Common myeloid progenitor, CD34-positive (primary cell): Measurements from ENCODE around the gene RNF19B.
A peak's percentile ranks its signal among the peaks of the same experiment; 100 is the strongest.

Source experiments
- CTCF ChIA-PET: fragments of 350-600 bp; sonication (Branson Sonifier 250); formaldehyde crosslinking; loops from one replicate; lab custom pipeline; 2021; ENCODE audit warnings: antibody characterized with exemption; lab: Charles Lee
- POLR2A ChIA-PET: fragments of 350-600 bp; sonication (Branson Sonifier 250); formaldehyde crosslinking; loops from one replicate; lab custom pipeline; 2021; ENCODE audit warnings: antibody characterized with exemption; lab: Charles Lee
- DNase-seq, 3 donors: peaks; one replicate each; pipeline versions ENCODE4 v3.0.0 to v3.0.0-alpha.2; 2013
- H3K27ac ChIP-seq, 2 experiments: 1 replicate in 1 of 2; 2 replicates in 1 of 2; pipeline ENCODE4 v1.7.0; 2013; ENCODE audit warnings: inconsistent platforms in 2 of 2, low read length in 2 of 2, mild to moderate bottlenecking in 2 of 2, low read depth in 1 of 2, moderate library complexity in 1 of 2; ENCODE audit not compliant: severe bottlenecking in 2 of 2, insufficient read depth in 1 of 2, poor library complexity in 1 of 2
- H3K27me3 ChIP-seq, 5 experiments: replicated peaks in 2 of 5; 1 replicate in 3 of 5; 2 replicates in 2 of 5; pipeline versions ENCODE4 v1.6.1 to v1.7.0; 2013; ENCODE audit warnings: low read length in 4 of 5, mild to moderate bottlenecking in 2 of 5, moderate library complexity in 2 of 5, inconsistent platforms in 1 of 5; ENCODE audit not compliant: insufficient read depth in 5 of 5, control insufficient read depth in 4 of 5
- H3K36me3 ChIP-seq, 4 experiments: 1 replicate in 2 of 4; 2 replicates in 2 of 4; pipeline versions ENCODE4 v1.6.1 to v1.7.0; 2013; ENCODE audit warnings: low read length in 3 of 4, control low read depth in 1 of 4, mild to moderate bottlenecking in 1 of 4; ENCODE audit not compliant: control insufficient read depth in 4 of 4, insufficient read depth in 4 of 4
- H3K4me1 ChIP-seq, 4 experiments: 1 replicate in 3 of 4; 2 replicates in 1 of 4; pipeline versions ENCODE4 v1.6.1 to v1.7.1; 2013; ENCODE audit warnings: low read length in 3 of 4, mild to moderate bottlenecking in 3 of 4, control low read depth in 1 of 4, inconsistent platforms in 1 of 4, moderate library complexity in 1 of 4; ENCODE audit not compliant: control insufficient read depth in 4 of 4, insufficient read depth in 4 of 4; ENCODE audit errors: control extremely low read depth in 1 of 4
- H3K4me3 ChIP-seq, 7 experiments: 1 replicate in 4 of 7; 2 replicates in 3 of 7; pipeline versions ENCODE4 v1.5.1 to v1.7.0; 2013; ENCODE audit warnings: mild to moderate bottlenecking in 7 of 7, low read length in 6 of 7, moderate library complexity in 6 of 7, inconsistent platforms in 2 of 7, low read depth in 2 of 7, control low read depth in 1 of 7; ENCODE audit not compliant: insufficient read depth in 4 of 7, control insufficient read depth in 1 of 7; ENCODE audit errors: extremely low read depth in 1 of 7
- H3K9me3 ChIP-seq, 5 experiments: 1 replicate in 4 of 5; 2 replicates in 1 of 5; pipeline versions ENCODE4 v1.6.1 to v1.7.1; 2013; ENCODE audit warnings: low read length in 4 of 5, mild to moderate bottlenecking in 2 of 5, inconsistent platforms in 1 of 5, low read depth in 1 of 5, moderate library complexity in 1 of 5; ENCODE audit not compliant: control insufficient read depth in 4 of 5, insufficient read depth in 2 of 5; ENCODE audit errors: control extremely low read depth in 1 of 5
- WGBS: methylation state at CpG from one replicate; pipeline ENCODE4 v1.1.5; 2013; ENCODE audit not compliant: insufficient coverage; 5-methylcytosine and 5-hydroxymethylcytosine counted together

Gene RNF19B

DNA sequence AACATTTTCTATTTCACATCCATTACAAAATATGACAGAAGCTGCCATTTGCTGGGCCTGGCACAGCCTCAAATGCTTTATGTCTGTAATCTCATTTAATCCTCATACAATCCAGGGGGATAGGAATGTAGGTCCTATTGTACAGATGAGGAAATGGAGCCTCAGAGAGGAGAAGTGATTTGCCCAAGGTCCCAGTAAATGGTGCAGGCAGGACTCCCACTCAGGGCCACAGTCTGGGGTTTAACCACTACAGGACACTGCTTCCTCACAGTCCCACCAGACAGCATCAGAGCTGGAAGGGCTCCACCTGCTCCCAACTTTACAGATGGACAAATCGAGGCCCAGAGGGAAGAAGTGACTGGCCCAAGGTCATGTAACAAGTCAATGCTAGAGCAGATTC is 20.6 kb upstream of the RNF19B start:
- Histone ChIP-seq H3K9me3 (no peaks in the 10 kb centered on the region), H3K36me3 (no peaks in the 10 kb centered on the region), H3K4me3 (no peak overlapping the region), H3K27ac (no peak overlapping the region), H3K27me3 (no peaks in the 10 kb centered on the region), H3K4me1 (peaks cover 32 to 76% (median 50%) of the 10 kb centered on the region in 4 experiments)
- 100% methylated on average over 1 of the region's 1 CpG for WGBS
- no peak for DNase-seq
- CTCF ChIA-PET: interaction anchor here (0.7 to 1.6 kb wide), 6 partner anchors 8 to 27 kb away, joined by 3 to 7 read pairs (median 4); no protein-coding TSS in a partner anchor
- POLR2A ChIA-PET: no interaction called here

DNA sequence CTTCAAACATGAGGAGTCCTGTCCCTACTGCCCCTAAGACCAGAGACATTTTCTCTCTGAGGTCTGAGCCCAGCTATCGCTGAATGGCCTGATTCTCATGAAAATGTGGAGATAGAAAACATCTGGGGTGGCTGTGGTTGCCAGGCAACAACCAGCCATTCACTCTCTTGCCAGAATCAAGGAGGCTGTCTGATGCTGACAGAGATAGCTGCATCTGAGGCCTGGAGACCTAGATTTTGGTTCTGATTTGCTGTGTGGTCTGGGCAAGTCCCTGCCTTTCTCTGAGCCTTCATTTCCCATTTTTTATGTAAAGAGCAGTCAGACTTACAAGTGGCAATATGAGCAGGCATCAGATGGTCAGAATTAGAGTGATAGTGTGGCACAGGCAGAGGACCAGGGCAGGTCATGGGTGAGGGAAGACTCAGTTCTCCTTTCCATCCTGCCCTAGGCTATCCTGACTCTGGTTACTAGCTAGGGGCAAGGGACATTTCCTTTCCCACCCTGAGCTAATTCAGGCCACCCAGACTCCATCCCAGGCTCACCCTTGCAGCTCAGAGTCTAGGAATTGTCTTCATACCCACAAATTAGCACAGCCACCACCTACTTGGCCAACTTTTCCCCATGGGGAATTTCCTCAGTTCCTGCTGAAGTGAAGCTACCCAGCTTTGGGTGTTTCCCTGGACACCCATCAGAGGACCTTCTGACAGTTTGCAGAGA is 20.0 kb upstream of the RNF19B start:
- Histone ChIP-seq H3K9me3 (no peaks in the 10 kb centered on the region), H3K27ac (no peak overlapping the region), H3K4me3 (no peak overlapping the region), H3K36me3 (no peaks in the 10 kb centered on the region), H3K4me1 (peaks cover 29 to 75% (median 48%) of the 10 kb centered on the region in 4 experiments), H3K27me3 (no peaks in the 10 kb centered on the region)
- 100% methylated on average over 1 of the region's 1 CpG for WGBS
- DNase-seq: peak in 1 of 3 donors; percentile 42
- ChIA-PET POLR2A (no interaction called here), CTCF (interaction anchor here (1.0 to 1.7 kb wide), 5 partner anchors 9 to 72 kb away, joined by 3 to 7 read pairs (median 4); no protein-coding TSS in a partner anchor)

DNA sequence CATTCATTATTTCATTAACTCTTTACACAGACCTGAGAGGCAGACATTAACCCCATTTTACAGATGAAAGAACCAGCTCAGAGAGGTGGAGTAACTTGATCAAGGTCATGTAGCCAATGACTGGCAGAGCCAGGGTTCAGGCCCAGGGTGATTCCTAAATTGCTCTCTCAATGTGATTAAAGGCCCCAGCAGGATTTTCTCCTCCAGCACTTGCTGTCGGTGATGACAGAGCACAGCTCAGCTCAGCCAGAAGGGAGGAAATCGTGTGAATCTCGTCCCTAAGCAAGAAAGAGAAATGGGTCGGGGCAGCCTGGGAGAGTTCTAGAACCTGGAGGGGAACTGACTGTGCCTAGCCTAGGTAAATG is 19.5 kb upstream of the RNF19B start:
- Histone ChIP-seq H3K36me3 (no peaks in the 10 kb centered on the region), H3K27me3 (no peaks in the 10 kb centered on the region), H3K4me3 (no peak overlapping the region), H3K4me1 (peaks cover 23 to 70% (median 43%) of the 10 kb centered on the region in 4 experiments), H3K9me3 (no peaks in the 10 kb centered on the region), H3K27ac (no peak overlapping the region)
- 86% methylated on average over 3 of the region's 4 CpGs for WGBS
- no peak for DNase-seq
- ChIA-PET POLR2A (interaction anchor here (0.9 kb wide), 1 partner anchor 8 kb away, joined by 3 read pairs; no protein-coding TSS in a partner anchor), CTCF (interaction anchor here (0.9 to 1.7 kb wide), 3 partner anchors 14 to 72 kb away, joined by 3 to 7 read pairs (median 4); no protein-coding TSS in a partner anchor)

DNA sequence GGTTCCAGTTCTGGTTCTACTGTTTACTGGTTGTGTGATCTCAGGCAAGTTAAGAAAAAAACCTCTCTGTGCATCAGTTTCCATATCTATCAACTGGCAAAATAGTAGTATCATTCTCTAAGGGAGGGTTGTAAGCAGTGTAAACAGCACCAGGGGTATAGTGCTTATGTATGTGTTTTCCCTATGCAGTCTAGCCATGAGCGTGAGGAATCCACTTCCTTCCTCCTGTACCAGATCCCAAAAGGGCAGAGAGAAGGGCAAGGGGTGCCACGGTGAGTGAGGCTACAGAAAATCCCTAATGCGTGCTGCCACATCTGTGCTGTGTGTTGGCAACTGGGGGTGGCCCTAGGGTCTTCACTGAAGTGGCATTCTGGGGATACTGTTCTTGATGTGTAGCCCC is 18.4 kb upstream of the RNF19B start:
- Histone ChIP-seq H3K4me3 (no peak overlapping the region), H3K27ac (no peak overlapping the region), H3K4me1 (peaks cover 17 to 59% (median 32%) of the 10 kb centered on the region in 4 experiments), H3K36me3 (no peaks in the 10 kb centered on the region), H3K27me3 (no peaks in the 10 kb centered on the region), H3K9me3 (no peaks in the 10 kb centered on the region)
- ChIA-PET POLR2A (interaction anchor here (0.6 to 0.9 kb wide), 2 partner anchors 9 to 16 kb away, joined by 3 read pairs; no protein-coding TSS in a partner anchor), CTCF (no interaction called here)
- DNase-seq: no peak
- WGBS: 92% methylated on average over 3 of the region's 3 CpGs

DNA sequence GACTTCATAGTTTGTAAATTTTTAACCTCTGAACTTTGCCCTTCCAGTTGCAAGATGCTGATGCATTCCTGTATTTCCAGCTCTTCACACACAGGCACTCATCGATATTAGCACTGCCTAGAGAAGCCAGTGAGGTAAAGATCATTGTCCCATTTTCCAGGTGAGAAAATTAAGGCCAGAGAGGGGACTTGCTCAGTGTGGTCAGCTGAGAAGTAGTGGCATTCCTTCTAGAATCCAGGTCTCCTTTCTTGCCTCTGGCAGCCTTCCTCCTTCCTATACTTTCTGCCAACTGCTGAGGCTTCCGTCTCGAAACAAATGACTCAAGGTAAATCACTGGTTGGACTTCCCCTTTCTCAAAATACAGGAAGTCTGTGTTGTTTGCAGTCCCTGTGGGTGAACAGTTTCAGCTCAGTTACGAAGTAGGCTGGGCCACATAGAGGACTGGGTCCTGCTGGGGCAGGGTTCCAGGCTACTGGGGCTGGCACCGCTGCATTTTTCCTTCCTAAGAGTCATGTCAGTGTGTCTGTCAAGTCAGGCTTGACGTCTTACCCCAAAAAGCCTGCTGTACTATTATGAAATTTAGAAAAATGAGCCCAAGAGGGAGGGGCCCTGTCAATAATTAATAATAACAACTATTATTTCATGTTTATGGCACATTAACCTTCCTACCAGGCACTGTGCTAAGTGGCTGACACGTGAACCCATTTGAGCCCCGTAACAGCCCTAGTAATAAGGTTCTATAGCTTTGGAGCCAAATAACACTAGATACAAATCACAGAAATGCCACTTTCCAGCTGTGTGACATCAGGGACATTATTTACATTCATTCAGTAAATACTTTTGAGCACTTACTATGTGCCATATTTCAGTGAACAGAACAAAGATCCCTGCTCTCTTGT is 16.6 kb upstream of the RNF19B start:
- H3K9me3 ChIP-seq: no peaks in the 10 kb centered on the region
- H3K36me3 ChIP-seq: no peaks in the 10 kb centered on the region
- peaks cover 17 to 52% (median 27%) of the 10 kb centered on the region in 4 experiments for H3K4me1 ChIP-seq
- CTCF ChIA-PET: interaction anchor here (0.6 to 2.4 kb wide), 9 partner anchors 9 to 28 kb away, joined by 3 to 15 read pairs (median 4); partner anchors contain the start of gene RNF19B
- DNase-seq: peak; percentile 84 to 96 (median 93)
- H3K27ac ChIP-seq: peak overlapping the region; percentile 40 to 84
- peak overlapping the region in 6 of 7 experiments; percentile 8 to 55 (median 43) for H3K4me3 ChIP-seq
- no peaks in the 10 kb centered on the region for H3K27me3 ChIP-seq
- 4% methylated on average over 4 of the region's 8 CpGs for WGBS
- POLR2A ChIA-PET: interaction anchor here (0.7 to 2.0 kb wide), 5 partner anchors 9 to 17 kb away, joined by 4 to 14 read pairs (median 5); partner anchors contain the start of gene RNF19B

DNA sequence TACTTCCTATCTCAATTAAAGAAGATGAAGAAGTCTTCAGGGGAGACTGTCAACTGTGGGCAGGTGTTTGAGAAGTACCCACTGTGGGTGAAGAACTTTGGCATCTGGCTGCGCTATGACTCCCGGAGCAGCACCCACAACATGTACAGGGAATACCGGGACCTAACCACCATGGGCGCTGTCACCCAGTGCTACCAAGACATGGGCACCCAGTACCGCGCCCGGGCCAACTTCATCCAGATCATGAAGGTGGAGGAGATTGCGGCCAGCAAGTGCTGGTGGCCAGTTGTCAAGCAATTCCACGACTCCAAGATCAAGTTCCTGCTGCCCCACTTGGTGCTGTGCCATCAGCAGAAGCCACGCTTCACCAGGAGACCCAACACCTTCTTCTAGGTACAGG is 15.5 kb upstream of the RNF19B start:
- Histone ChIP-seq H3K27ac (no peak overlapping the region), H3K9me3 (no peaks in the 10 kb centered on the region), H3K27me3 (no peaks in the 10 kb centered on the region), H3K36me3 (no peaks in the 10 kb centered on the region), H3K4me3 (no peak overlapping the region), H3K4me1 (peaks cover 17 to 52% (median 27%) of the 10 kb centered on the region in 4 experiments)
- POLR2A ChIA-PET: interaction anchor here (0.6 to 2.0 kb wide), 4 partner anchors 12 to 29 kb away, joined by 3 to 14 read pairs (median 8); partner anchors contain the start of gene RNF19B
- WGBS: 96% methylated on average over 10 of the region's 10 CpGs
- CTCF ChIA-PET: interaction anchor here (1.1 to 2.4 kb wide), 5 partner anchors 8 to 16 kb away, joined by 3 to 15 read pairs (median 6); partner anchors contain the start of gene RNF19B
- no peak for DNase-seq
